Left lung (tissue), 10 donors: ENCODE data around the gene CXCL3. TPM values are rescaled to one million over a fixed set of nuclear protein-coding genes. Genes with fewer than 3 reads are reported as not detected.

Source experiments
- ATAC-seq: fragments of 200-7000 bp; cut with Tn5 transposase; one replicate; pipeline ENCODE4 v1.9.1; 2020; ENCODE audit warnings: moderate library complexity
- DNase-seq, 4 donors: peaks; one replicate each; pipeline ENCODE4 v3.0.0-alpha.2; 2013 to 2020
- H3K27ac ChIP-seq, 2 donors: fragments of 200-600 bp; sonication (generic) in 1 of 2; one replicate each; pipeline versions ENCODE4 v1.5.0 to v1.8.0; 2020 to 2021
- H3K27me3 ChIP-seq, 2 donors: fragments of 200-600 bp; sonication (generic) in 1 of 2; one replicate each; pipeline versions ENCODE4 v1.5.0 to v1.8.0; 2020 to 2021
- H3K36me3 ChIP-seq, 2 donors: fragments of 200-600 bp; sonication (generic) in 1 of 2; one replicate each; pipeline versions ENCODE4 v1.5.0 to v1.8.0; 2020 to 2021
- H3K4me1 ChIP-seq, 2 donors: fragments of 200-600 bp; one replicate each; pipeline ENCODE4 v1.8.0; 2021
- H3K4me3 ChIP-seq, 2 donors: fragments of 200-600 bp; sonication (generic) in 1 of 2; one replicate each; pipeline versions ENCODE4 v1.5.0 to v1.8.0; 2020 to 2021; ENCODE audit warnings: mild to moderate bottlenecking in 1 of 2
- H3K9me3 ChIP-seq, 2 donors: fragments of 200-600 bp; sonication (generic) in 1 of 2; one replicate each; pipeline versions ENCODE4 v1.5.0 to v1.8.0; 2020 to 2021
- intact Hi-C, 2 donors: fragments of 100-400 bp; cut with DNase I; formaldehyde crosslinking; loops; one replicate each; pipeline versions ENCODE4 v1.11.2 to v1.14.2; 2022
- polyA plus RNA-seq, 6 donors: library from polyadenylated mRNA; unstranded; fragments of 120-200 nt; gene quantifications; one replicate each; pipeline ENCODE4 v1.2.1, GENCODE V29; 2013; ENCODE audit not compliant: insufficient read length in 6 of 6
- total RNA-seq, 2 donors: library from RNA; stranded (reverse); fragmentation: NEBNext Ultra II Directional; extraction: Animal tissue kit (Norgen Biotek cat#: 25700); gene quantifications; one replicate each; pipeline ENCODE4 v1.2.1, GENCODE V29; 2021
- TF ChIP-seq, protein P1 (sequence below), 2 donors: fragments of 200-600 bp; sonication (generic) in 1 of 2; IDR thresholded peaks; one replicate each; pipeline versions ENCODE4 v1.5.0 to v1.8.0; 2021; ENCODE audit warnings: antibody characterized with exemption in 2 of 2
- donor health status: DM: no; HTN: yes; CAD: no.
- donor health status: DM: no; HTN: no; CAD: no.

The CXCL3 gene
- total and polyA plus RNA-seq, 8 donors: 0.49 to 15.2 (median 1.0) TPM

DNA sequence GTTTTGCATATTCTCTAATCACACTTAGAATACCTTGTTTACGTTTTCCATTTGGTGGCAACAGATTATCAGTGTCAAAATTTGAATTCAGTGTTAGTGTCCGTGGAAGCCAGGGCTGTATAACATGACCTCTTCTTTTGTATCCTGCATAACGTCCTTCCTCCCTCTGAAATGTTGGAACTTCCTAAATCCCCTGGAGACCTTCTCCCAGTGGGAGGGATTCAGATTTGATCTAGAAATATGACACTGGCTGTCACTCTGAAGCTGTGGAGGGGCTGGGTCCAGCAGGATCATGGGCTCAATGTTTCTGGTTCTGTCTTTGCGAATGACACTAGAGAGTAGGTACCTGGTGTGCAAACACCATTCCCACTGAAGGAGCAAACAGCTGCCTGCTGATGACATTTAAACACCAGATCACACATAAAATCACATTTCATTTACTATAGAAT is 850 bp upstream of the CXCL3 start:
- intact Hi-C loops: no loop called here
- no peak for DNase-seq
- peak overlapping the region; percentile 50 to 65 for H3K4me3 ChIP-seq
- TF ChIP-seq, protein P1, sequence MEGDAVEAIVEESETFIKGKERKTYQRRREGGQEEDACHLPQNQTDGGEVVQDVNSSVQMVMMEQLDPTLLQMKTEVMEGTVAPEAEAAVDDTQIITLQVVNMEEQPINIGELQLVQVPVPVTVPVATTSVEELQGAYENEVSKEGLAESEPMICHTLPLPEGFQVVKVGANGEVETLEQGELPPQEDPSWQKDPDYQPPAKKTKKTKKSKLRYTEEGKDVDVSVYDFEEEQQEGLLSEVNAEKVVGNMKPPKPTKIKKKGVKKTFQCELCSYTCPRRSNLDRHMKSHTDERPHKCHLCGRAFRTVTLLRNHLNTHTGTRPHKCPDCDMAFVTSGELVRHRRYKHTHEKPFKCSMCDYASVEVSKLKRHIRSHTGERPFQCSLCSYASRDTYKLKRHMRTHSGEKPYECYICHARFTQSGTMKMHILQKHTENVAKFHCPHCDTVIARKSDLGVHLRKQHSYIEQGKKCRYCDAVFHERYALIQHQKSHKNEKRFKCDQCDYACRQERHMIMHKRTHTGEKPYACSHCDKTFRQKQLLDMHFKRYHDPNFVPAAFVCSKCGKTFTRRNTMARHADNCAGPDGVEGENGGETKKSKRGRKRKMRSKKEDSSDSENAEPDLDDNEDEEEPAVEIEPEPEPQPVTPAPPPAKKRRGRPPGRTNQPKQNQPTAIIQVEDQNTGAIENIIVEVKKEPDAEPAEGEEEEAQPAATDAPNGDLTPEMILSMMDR (IDR thresholded peaks at IDR 0.05): no peak
- no peaks in the 10 kb centered on the region for H3K9me3 ChIP-seq
- peaks cover 0 to 16% of the 10 kb centered on the region in 2 donors for H3K4me1 ChIP-seq
- no peaks in the 10 kb centered on the region for H3K27me3 ChIP-seq
- H3K36me3 ChIP-seq: no peaks in the 10 kb centered on the region
- ATAC-seq: peak; percentile 13
- peak overlapping the region; percentile 75 to 76 for H3K27ac ChIP-seq

DNA sequence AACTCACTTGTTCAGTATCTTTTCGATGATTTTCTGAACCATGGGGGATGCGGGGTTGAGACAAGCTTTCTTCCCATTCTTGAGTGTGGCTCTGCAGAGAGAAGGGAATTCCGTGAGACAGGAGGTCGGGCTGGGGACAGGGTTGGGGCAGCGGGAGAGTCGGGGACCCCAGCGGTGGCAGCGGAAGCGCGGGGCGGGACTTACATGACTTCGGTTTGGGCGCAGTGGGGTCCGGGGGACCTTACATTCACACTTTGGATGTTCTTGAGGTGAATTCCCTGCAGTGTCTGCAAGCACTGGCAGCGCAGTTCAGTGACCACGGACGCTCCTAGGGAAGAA is 434 bp downstream of the CXCL3 start:
- Histone ChIP-seq H3K4me1 (peaks cover 0 to 17% of the 10 kb centered on the region in 2 donors), H3K27me3 (no peaks in the 10 kb centered on the region), H3K36me3 (no peaks in the 10 kb centered on the region), H3K9me3 (no peaks in the 10 kb centered on the region), H3K27ac (peak overlapping the region; percentile 75 to 76), H3K4me3 (peak overlapping the region; percentile 50 to 65)
- peak in 1 of 4 donors; percentile 81 for DNase-seq
- TF ChIP-seq, protein P1 (IDR thresholded peaks at IDR 0.05): no peak
- intact Hi-C loops: no loop called here
- peak; percentile 1 for ATAC-seq

DNA sequence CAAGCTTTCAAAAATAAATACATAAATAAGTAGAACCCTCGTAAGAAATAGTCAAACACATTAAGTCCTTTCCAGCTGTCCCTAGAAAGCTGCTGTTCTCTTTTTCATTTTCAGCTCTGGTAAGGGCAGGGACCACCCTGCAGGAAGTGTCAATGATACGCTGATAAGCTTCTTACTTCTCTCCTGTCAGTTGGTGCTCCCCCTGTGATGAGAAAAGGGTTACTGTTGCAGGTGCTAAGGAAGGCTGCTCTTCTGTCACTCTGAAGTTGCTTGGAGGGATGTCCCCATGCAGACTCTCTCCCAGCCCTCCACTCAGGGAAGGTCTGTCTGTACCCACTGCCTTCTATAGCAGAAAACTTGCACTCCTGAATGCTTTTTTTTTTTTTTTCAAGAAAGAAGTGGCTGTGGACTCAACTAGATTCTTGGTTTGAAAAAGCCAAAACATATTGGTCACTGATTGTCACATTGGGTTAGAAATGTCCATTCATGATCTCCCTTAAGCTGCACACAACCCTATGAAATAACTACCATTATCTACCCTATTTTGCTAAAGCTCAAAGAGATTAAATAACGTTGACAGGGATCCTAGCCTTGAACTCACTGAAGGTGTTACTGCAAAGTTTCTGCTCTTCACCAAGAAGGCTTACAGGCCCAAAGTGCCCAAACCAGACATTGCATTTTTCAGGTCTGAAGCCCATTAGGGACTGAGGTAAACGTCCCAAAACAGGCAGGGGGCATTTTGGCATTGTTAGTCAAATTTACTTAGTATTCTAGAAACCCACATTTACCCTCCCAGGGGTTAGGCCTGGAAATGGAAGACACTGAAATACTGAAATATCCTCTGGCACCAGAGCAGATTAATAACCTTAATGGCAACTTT is 1.2 kb downstream of the CXCL3 start:
- H3K27ac ChIP-seq: peak overlapping the region in 1 of 2 donors; percentile 75
- TF ChIP-seq, protein P1 (IDR thresholded peaks at IDR 0.05): no peak
- intact Hi-C loops: no loop called here

DNA sequence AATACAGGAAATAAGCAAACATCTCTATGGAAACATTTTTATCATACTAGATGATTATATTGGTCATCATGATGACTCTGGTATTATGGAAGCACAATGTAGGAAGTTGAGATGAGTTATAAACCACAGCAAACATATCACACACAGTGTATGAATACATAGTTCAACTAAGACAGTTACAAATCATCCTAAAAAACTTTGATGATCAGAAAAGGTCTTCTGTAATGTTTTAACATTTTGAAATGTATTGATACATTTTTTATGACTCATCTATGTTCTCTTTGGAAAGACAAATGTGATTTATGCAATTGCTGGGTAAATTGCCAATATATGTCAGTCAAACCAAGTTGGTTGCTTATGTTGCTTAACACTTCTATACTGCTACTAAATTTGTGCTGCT is 4.8 kb downstream of the CXCL3 start:
- ATAC-seq (no peak), DNase-seq (no peak)
- TF ChIP-seq, protein P1 (IDR thresholded peaks at IDR 0.05): no peak
- peaks cover 0 to 18% of the 10 kb centered on the region in 2 donors for H3K4me1 ChIP-seq
- no peak overlapping the region for H3K27ac ChIP-seq
- no peak overlapping the region for H3K4me3 ChIP-seq
- H3K27me3 ChIP-seq: no peaks in the 10 kb centered on the region
- no peaks in the 10 kb centered on the region for H3K9me3 ChIP-seq
- no peaks in the 10 kb centered on the region for H3K36me3 ChIP-seq
- intact Hi-C loops: no loop called here

More for the DNA sequence above, 1.2 kb downstream of the CXCL3 start:
- peak overlapping the region; percentile 50 to 65 for H3K4me3 ChIP-seq
- ATAC-seq (no peak), DNase-seq (no peak)
- peaks cover 0 to 11% of the 10 kb centered on the region in 2 donors for H3K4me1 ChIP-seq
- no peaks in the 10 kb centered on the region for H3K9me3 ChIP-seq
- no peaks in the 10 kb centered on the region for H3K27me3 ChIP-seq
- no peaks in the 10 kb centered on the region for H3K36me3 ChIP-seq

DNA sequence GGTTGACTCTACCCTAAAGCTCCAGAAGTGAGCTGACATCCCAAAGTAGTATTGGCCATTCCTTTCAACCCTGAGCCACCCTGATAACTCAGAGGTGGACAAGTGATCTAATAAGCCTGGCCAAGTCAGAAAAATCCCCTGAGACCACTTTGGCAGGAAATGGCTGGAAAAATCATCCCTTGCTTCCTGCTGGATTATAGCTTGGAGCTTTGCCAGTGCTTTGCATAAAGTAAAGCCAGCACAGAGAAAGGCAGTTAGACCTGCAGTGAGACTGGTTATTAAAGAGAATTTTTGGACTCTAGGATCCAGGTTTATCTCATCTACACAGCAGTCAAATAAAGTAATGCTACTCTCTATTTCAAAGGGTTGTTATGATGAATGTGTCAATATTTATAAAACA is 6.4 kb downstream of the CXCL3 start:
- TF ChIP-seq, protein P1 (IDR thresholded peaks at IDR 0.05): no peak
- Histone ChIP-seq H3K36me3 (no peaks in the 10 kb centered on the region), H3K9me3 (no peaks in the 10 kb centered on the region), H3K27me3 (no peaks in the 10 kb centered on the region), H3K4me1 (peaks cover 0 to 11% of the 10 kb centered on the region in 2 donors), H3K4me3 (no peak overlapping the region), H3K27ac (no peak overlapping the region)
- intact Hi-C loops: no loop called here
- ATAC-seq (no peak), DNase-seq (no peak)
